ENCODE data around the gene TSN.
"Not testable (repeated sequence)": the region's sequence is repeated elsewhere in the genome, so short reads cannot be mapped to it uniquely, and the experiment has no call there.

Gene TSN

GRCh38 chr2:121809607-121810006, 54.2 kb downstream of the TSN start:
- DNase-seq (ENCODE audit: low spot score), result no peak
- no CpG with 5 or more reads among the region's 4 CpGs for WGBS, 2 donors (ENCODE audit: extremely low coverage in 2 of 2, insufficient read length in 2 of 2, insufficient replicate concordance in 1 of 2)

GRCh38 chr2:121810959-121811853, 55.8 kb downstream of the TSN start:
- H2BK15ac ChIP-seq (ENCODE audit: low read length), result no peak overlapping the region
- no CpG with 5 or more reads among the region's 17 CpGs for WGBS, 2 donors (ENCODE audit: extremely low coverage in 2 of 2, insufficient read length in 2 of 2, insufficient replicate concordance in 1 of 2)
- H3K27me3 ChIP-seq (ENCODE audit: control insufficient read depth in 3 of 3, insufficient read depth in 3 of 3, low read depth in 1 of 3, low read length in 3 of 3), result peaks cover 0 to 2% (median 0%) of the 10 kb centered on the region in 3 experiments
- peak; percentile 59 for DNase-seq (ENCODE audit: low spot score)
- H2BK120ac ChIP-seq (ENCODE audit: low read depth, low read length), result no peak overlapping the region
- H3K23ac ChIP-seq (ENCODE audit: low read depth, low read length, poor library complexity), result no peak overlapping the region
- H3K4me3 ChIP-seq (ENCODE audit: low read length in 2 of 2), result no peak overlapping the region
- no peak overlapping the region for H2BK5ac ChIP-seq (ENCODE audit: low read length)
- peak overlapping the region; percentile 75 for H2AFZ ChIP-seq (ENCODE audit: low read length)
- no peak overlapping the region for H3K4me2 ChIP-seq (ENCODE audit: insufficient read depth, low read length, poor library complexity, severe bottlenecking)
- no peak overlapping the region for H3K27ac ChIP-seq (replicated peaks; ENCODE audit: low read length)
- no peak overlapping the region for H2BK12ac ChIP-seq (ENCODE audit: low read length)
- H3K4ac ChIP-seq (ENCODE audit: low read length), result no peak overlapping the region
- no peaks in the 10 kb centered on the region for H3K36me3 ChIP-seq (replicated peaks in 1 of 2; ENCODE audit: control insufficient read depth in 2 of 2, insufficient read depth in 2 of 2, low read length in 2 of 2)
- no peak overlapping the region for H4K91ac ChIP-seq (ENCODE audit: low read depth, low read length, poor library complexity)
- peak overlapping the region; percentile 72 for H3K18ac ChIP-seq (ENCODE audit: low read length)
- no peak overlapping the region for H3K9ac ChIP-seq (ENCODE audit: low read depth, low read length, poor library complexity)
- H2AK5ac ChIP-seq (ENCODE audit: low read depth, low read length), result peak overlapping the region; percentile 63
- H3K4me1 ChIP-seq (ENCODE audit: control insufficient read depth in 2 of 2, insufficient read depth in 1 of 2, low read depth in 1 of 2, low read length in 2 of 2), result peaks cover 0 to 5% of the 10 kb centered on the region in 2 donors
- H3K9me3 ChIP-seq (replicated peaks in 1 of 2; ENCODE audit: control insufficient read depth in 2 of 2, insufficient read depth in 1 of 2, low read depth in 1 of 2, low read length in 2 of 2), result no peaks in the 10 kb centered on the region
- H3K79me1 ChIP-seq (ENCODE audit: low read depth, low read length), result no peaks in the 10 kb centered on the region
- H3K14ac ChIP-seq (ENCODE audit: low read length), result no peak overlapping the region
- no peak overlapping the region for H4K8ac ChIP-seq (ENCODE audit: low read depth, low read length)

More at GRCh38 chr2:121809607-121810006, 54.2 kb downstream of the TSN start:
- Histone ChIP-seq H2BK12ac (ENCODE audit: low read length) (no peak overlapping the region), H2BK120ac (ENCODE audit: low read depth, low read length) (no peak overlapping the region), H3K14ac (ENCODE audit: low read length) (no peak overlapping the region), H3K36me3 (replicated peaks in 1 of 2; ENCODE audit: control insufficient read depth in 2 of 2, insufficient read depth in 2 of 2, low read length in 2 of 2) (no peaks in the 10 kb centered on the region), H3K27ac (replicated peaks; ENCODE audit: low read length) (no peak overlapping the region), H3K4me2 (ENCODE audit: insufficient read depth, low read length, poor library complexity, severe bottlenecking) (no peak overlapping the region), H3K79me1 (ENCODE audit: low read depth, low read length) (no peaks in the 10 kb centered on the region), H3K4ac (ENCODE audit: low read length) (no peak overlapping the region), H2BK15ac (ENCODE audit: low read length) (no peak overlapping the region), H3K27me3 (ENCODE audit: control insufficient read depth in 3 of 3, insufficient read depth in 3 of 3, low read depth in 1 of 3, low read length in 3 of 3) (peaks cover 0 to 2% (median 0%) of the 10 kb centered on the region in 3 experiments), H3K23ac (ENCODE audit: low read depth, low read length, poor library complexity) (no peak overlapping the region), H4K91ac (ENCODE audit: low read depth, low read length, poor library complexity) (no peak overlapping the region), H2AFZ (ENCODE audit: low read length) (no peak overlapping the region), H2AK5ac (ENCODE audit: low read depth, low read length) (no peak overlapping the region), H2BK5ac (ENCODE audit: low read length) (no peak overlapping the region), H3K18ac (ENCODE audit: low read length) (no peak overlapping the region), H3K9ac (ENCODE audit: low read depth, low read length, poor library complexity) (no peak overlapping the region), H4K8ac (ENCODE audit: low read depth, low read length) (no peak overlapping the region), H3K4me3 (ENCODE audit: low read length in 2 of 2) (no peak overlapping the region), H3K4me1 (ENCODE audit: control insufficient read depth in 2 of 2, insufficient read depth in 1 of 2, low read depth in 1 of 2, low read length in 2 of 2) (no peaks in the 10 kb centered on the region), H3K9me3 (replicated peaks in 1 of 2; ENCODE audit: control insufficient read depth in 2 of 2, insufficient read depth in 1 of 2, low read depth in 1 of 2, low read length in 2 of 2) (no peaks in the 10 kb centered on the region)

- not testable (repeated sequence) for H2AK5ac ChIP-seq (ENCODE audit: low read depth, low read length); H3K36me3 ChIP-seq (replicated peaks in 1 of 2; ENCODE audit: control insufficient read depth in 2 of 2, insufficient read depth in 2 of 2, low read length in 2 of 2); H3K27me3 ChIP-seq (ENCODE audit: control insufficient read depth in 3 of 3, insufficient read depth in 3 of 3, low read depth in 1 of 3, low read length in 3 of 3); H2BK12ac ChIP-seq (ENCODE audit: low read length); H3K23ac ChIP-seq (ENCODE audit: low read depth, low read length, poor library complexity); H3K4me3 ChIP-seq (ENCODE audit: low read length in 2 of 2); H3K79me1 ChIP-seq (ENCODE audit: low read depth, low read length); H3K4me1 ChIP-seq (ENCODE audit: control insufficient read depth in 2 of 2, insufficient read depth in 1 of 2, low read depth in 1 of 2, low read length in 2 of 2); H4K91ac ChIP-seq (ENCODE audit: low read depth, low read length, poor library complexity); H2BK5ac ChIP-seq (ENCODE audit: low read length); H2BK120ac ChIP-seq (ENCODE audit: low read depth, low read length); H3K9ac ChIP-seq (ENCODE audit: low read depth, low read length, poor library complexity); H3K4ac ChIP-seq (ENCODE audit: low read length); H3K14ac ChIP-seq (ENCODE audit: low read length); H2AFZ ChIP-seq (ENCODE audit: low read length); H4K8ac ChIP-seq (ENCODE audit: low read depth, low read length); DNase-seq (ENCODE audit: low spot score); H3K27ac ChIP-seq (replicated peaks; ENCODE audit: low read length); H3K18ac ChIP-seq (ENCODE audit: low read length); H3K9me3 ChIP-seq (replicated peaks in 1 of 2; ENCODE audit: control insufficient read depth in 2 of 2, insufficient read depth in 1 of 2, low read depth in 1 of 2, low read length in 2 of 2); H3K4me2 ChIP-seq (ENCODE audit: insufficient read depth, low read length, poor library complexity, severe bottlenecking); H2BK15ac ChIP-seq (ENCODE audit: low read length)
- no CpG with 5 or more reads among the region's 3 CpGs for WGBS, 2 donors (ENCODE audit: extremely low coverage in 2 of 2, insufficient read length in 2 of 2, insufficient replicate concordance in 1 of 2)
These were observed 57.6 kb downstream of the TSN start for GRCh38 chr2:121813083-121813482.

- H4K8ac ChIP-seq (ENCODE audit: low read depth, low read length), result no peak overlapping the region
- peaks cover 0 to 12% of the 10 kb centered on the region in 2 donors for H3K4me1 ChIP-seq (ENCODE audit: control insufficient read depth in 2 of 2, insufficient read depth in 1 of 2, low read depth in 1 of 2, low read length in 2 of 2)
These were observed 59.8 kb downstream of the TSN start for GRCh38 chr2:121815216-121815615.

More at GRCh38 chr2:121815216-121815615, 59.8 kb downstream of the TSN start:
- Histone ChIP-seq H3K4ac (ENCODE audit: low read length) (no peak overlapping the region), H2BK120ac (ENCODE audit: low read depth, low read length) (no peak overlapping the region), H3K4me3 (ENCODE audit: low read length in 2 of 2) (no peak overlapping the region), H3K14ac (ENCODE audit: low read length) (no peak overlapping the region), H2AK5ac (ENCODE audit: low read depth, low read length) (peak overlapping the region; percentile 2), H2BK5ac (ENCODE audit: low read length) (no peak overlapping the region), H3K27me3 (ENCODE audit: control insufficient read depth in 3 of 3, insufficient read depth in 3 of 3, low read depth in 1 of 3, low read length in 3 of 3) (no peaks in the 10 kb centered on the region), H2BK15ac (ENCODE audit: low read length) (no peak overlapping the region), H3K4me2 (ENCODE audit: insufficient read depth, low read length, poor library complexity, severe bottlenecking) (no peak overlapping the region), H2BK12ac (ENCODE audit: low read length) (peak overlapping the region; percentile 1), H2AFZ (ENCODE audit: low read length) (no peak overlapping the region), H3K9me3 (replicated peaks in 1 of 2; ENCODE audit: control insufficient read depth in 2 of 2, insufficient read depth in 1 of 2, low read depth in 1 of 2, low read length in 2 of 2) (peaks cover 0 to 5% of the 10 kb centered on the region in 2 donors), H3K36me3 (replicated peaks in 1 of 2; ENCODE audit: control insufficient read depth in 2 of 2, insufficient read depth in 2 of 2, low read length in 2 of 2) (no peaks in the 10 kb centered on the region), H3K23ac (ENCODE audit: low read depth, low read length, poor library complexity) (no peak overlapping the region), H4K91ac (ENCODE audit: low read depth, low read length, poor library complexity) (no peak overlapping the region), H3K27ac (replicated peaks; ENCODE audit: low read length) (no peak overlapping the region), H3K18ac (ENCODE audit: low read length) (peak overlapping the region; percentile 60), H3K9ac (ENCODE audit: low read depth, low read length, poor library complexity) (no peak overlapping the region), H3K79me1 (ENCODE audit: low read depth, low read length) (no peaks in the 10 kb centered on the region)
- DNase-seq (ENCODE audit: low spot score), result no peak
- no CpG with 5 or more reads among the region's 8 CpGs for WGBS, 2 donors (ENCODE audit: extremely low coverage in 2 of 2, insufficient read length in 2 of 2, insufficient replicate concordance in 1 of 2)

All from neuronal stem cell (in vitro differentiated cells).